ENCODE results near the gene REEP1.
A peak's percentile ranks its signal among the peaks of the same experiment; 100 is the strongest.

Gene REEP1

DNA sequence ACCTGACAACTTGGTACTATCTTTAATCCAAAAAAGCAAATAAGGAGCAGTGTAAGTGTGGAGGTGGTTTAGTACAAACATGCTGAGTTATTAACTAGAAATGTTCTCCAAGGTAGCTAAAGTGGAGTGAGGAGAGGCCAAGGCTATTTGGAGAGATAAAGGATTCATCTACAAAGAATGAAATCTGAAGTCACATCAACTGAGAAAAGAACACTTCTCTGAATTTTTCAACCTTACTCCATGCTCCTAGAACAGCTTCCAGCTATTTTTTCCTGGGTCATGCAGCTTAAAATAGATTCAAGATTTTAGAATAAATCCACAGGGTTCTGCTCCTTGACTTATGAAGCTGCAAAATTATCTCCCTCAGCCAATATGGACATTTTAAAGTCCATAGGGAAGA, 160.8 kb downstream of the REEP1 start:
- H3K27ac ChIP-seq: no peak overlapping the region

DNA sequence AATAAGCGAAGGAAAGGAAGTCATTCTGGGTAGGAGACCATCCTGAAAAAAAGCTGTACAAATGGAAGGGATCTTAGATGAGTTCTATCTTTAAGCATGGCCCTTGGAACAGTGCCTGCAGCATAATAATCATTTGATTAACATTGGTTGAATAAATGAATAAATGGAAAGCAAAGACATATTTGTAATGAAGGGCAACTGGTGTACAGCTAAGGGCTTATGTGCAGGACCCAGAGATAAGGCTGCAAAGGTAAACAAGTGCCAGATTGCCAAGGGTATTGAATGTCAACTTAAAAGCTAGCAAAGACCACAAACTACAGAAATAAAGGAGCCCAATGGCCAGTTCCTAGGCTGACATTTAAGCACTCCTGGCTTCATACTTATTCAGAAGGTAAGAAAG, 161.6 kb downstream of the REEP1 start:
- Histone ChIP-seq H3K4me3 (no peak overlapping the region), H3K27ac (no peak overlapping the region)

More for the DNA sequence above, 160.8 kb downstream of the REEP1 start:
- no peak overlapping the region for H3K4me3 ChIP-seq

DNA sequence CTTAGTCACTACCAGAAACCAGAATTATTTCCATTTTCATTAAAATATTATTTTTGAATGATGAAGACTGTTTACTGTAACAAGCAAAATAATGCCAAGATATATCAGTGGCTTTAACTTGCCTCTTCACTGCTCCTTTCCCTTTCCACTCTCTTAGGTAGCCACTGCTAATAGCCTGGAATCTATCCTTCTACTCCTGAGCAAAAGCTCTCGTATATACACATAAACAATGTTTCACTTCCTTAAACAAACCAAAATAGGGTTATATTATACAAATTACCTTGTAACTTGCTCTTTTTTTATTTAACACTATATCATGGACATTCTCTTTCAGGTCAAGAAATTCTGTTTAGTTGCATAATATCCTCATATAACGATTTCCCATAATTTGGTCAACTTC, 163.0 kb downstream of the REEP1 start:
- Histone ChIP-seq H3K4me3 (no peak overlapping the region), H3K27ac (no peak overlapping the region)

DNA sequence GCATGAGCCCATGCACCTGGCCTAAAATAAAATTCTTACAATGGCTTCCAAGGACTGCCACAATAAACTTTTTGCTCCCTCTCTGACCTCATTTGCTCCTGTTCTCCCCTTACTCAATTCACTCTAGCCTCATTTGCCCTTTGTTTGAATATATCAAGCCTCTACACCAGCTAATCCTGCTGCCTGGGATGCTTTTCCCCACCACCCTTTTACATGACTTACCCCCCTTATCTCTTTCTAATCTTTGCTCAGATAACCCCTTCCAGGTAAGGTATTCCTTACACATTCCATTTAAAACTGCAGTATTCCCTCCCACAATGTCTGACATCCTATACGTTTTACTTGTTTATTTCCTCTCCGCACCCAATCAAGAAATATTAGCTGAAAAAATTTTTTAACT, 164.8 kb downstream of the REEP1 start:
- H3K27ac ChIP-seq: no peak overlapping the region
- no peak overlapping the region for H3K4me3 ChIP-seq

DNA sequence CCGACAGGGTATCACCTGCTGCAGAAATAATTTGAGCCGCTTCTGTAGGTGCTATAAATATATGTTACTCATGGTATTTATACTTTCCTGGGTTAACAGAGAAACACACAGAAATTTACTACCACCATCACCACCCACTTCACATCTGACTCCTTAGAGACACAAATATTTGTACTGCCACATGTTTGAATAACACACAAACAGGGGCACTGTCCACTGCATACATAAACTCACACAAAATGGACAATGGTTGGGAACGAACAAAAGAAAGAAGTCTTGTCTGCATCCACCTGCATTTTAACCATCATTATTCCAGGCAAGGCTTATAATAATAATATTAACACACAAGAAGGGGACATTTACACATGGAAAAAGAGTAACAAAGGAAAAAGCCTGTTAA, 166.1 kb downstream of the REEP1 start:
- Histone ChIP-seq H3K4me3 (no peak overlapping the region), H3K27ac (no peak overlapping the region)

DNA sequence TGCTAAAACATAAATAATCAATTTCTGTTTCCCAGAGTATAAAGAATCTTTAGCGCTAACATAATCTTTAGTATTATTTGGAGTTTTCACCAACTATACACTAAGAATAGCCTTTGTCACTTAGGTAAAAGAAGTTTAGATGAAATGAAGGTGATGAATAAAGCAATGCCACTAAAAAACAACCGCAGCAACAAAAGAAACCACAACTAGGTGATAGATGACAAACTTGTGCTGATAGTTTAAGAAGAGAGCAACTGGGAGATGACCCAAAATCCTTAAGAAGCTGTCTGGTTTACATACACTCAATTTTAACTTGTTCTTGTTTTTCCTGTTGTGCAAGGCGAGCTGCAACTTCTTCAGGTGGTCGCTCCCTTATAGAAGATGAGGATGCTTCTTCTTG, 167.0 kb downstream of the REEP1 start:
- Histone ChIP-seq H3K27ac (peak overlapping the region in 1 of 21 experiments; percentile 9), H3K4me3 (no peak overlapping the region)
